ENCODE measurements around the gene ZNF605.
"Not testable (repeated sequence)": the region's sequence is repeated elsewhere in the genome, so short reads cannot be mapped to it uniquely, and the experiment has no call there.

Gene ZNF605

DNA sequence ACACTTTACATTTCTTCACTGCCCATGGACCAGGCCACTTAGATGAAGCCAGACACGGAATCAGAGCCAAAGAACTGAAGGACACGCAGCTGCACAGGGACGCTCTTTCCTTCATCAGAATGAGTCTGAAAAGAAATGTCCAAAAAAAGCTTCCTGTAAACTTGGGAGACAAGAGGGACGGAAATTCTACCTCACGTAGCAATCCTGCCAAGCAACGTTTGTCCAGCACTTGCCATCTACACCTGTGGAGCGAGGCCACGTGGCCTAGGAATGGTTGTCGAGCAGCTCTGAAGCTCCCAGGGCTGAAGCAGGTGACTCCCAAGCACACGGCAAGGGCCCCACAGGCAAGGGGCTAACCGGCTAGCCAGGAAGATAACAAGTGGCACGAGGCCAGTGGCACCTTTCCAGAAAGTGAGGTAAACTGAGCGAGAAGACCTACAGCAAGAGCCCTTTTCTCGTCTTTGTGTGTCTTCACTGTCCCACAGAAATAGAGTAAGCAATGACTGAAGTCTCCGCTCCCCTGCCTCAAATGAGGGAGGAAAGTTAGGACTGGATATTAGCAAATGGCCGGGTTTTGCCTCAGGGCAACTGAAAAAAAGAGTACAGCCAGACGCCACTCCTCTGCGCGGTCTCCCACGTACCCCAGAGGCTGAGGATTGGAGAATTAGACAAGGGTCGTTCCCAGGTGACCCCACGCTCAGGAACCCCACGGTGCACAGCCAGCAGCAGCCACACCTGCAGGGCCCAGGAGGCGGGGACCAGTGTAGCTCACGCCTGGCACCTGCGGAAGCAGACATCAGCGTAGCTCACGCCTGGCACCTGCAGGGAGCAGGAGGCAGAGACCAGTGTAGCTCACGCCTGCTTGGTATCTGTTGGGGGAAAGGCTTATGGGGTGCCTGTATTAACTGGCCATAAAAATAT, 7.7 kb downstream of the ZNF605 start:
- DNase-seq, result no peak

DNA sequence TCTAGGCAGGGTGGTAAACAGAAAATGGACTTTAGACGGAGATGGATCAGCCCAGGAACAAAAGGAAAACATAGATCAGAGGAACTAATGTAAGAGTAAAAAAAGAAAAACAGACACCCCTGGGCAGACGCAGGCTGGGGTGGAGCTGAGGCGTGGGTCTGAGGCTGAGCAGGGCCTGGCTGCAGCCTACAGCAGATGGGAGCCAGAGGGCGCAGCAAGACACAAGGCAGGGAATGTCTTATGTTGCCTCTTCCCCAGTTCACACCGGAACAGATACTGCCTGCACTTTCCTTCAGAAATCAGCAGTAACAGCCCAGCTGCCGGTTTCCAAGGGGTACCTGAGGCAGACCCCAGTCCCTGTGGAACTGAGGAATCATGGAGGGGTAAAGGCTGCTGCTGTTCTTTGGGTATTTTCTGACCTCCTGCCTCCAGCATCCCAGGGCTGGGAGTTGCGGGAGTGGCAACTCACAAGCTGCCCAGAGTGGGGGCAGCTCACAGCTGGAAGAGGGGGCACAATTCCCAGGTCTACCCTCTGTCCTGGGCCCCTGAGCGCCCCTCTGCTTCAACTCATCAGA, 9.8 kb downstream of the ZNF605 start:
- no peak for DNase-seq

DNA sequence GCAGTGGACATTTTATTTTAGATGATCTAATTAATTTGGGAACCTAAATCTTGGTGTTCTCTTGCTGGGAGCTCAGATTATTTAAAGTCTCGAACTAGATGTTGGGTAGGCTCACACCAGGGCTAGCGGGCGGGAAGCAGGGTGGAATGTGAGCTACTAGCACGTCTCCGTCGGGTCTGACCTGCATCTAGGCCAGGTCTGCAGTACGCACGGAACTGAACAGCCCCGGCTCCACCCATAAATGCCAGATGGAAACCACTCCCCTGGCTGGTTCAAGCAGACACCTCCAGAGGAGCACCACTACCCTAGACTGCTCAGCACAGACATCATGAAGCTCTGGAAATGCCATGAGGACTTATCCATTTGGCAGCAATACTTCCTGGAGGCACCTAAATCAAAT, 10.3 kb downstream of the ZNF605 start:
- DNase-seq, result no peak

DNA sequence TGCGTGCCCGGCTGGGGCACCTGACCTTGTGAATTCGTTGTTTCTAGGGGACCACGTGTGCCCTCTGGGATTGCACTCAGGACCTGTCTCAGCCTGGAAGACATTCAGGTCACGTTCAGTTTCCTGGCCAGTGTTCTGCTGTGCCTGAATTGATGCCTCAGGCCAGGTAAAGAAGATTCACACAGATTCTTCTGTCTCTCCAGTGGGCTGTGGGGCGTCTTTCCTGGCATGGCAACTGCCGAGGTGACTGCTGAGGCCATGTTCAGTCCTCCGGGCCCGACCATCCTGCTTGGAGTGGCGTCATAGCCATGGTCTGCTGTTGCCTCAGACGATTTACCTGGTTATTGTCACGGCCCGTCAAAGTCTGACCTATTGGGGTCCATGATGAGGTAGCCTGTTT, 13.5 kb downstream of the ZNF605 start:
- no peak for DNase-seq

DNA sequence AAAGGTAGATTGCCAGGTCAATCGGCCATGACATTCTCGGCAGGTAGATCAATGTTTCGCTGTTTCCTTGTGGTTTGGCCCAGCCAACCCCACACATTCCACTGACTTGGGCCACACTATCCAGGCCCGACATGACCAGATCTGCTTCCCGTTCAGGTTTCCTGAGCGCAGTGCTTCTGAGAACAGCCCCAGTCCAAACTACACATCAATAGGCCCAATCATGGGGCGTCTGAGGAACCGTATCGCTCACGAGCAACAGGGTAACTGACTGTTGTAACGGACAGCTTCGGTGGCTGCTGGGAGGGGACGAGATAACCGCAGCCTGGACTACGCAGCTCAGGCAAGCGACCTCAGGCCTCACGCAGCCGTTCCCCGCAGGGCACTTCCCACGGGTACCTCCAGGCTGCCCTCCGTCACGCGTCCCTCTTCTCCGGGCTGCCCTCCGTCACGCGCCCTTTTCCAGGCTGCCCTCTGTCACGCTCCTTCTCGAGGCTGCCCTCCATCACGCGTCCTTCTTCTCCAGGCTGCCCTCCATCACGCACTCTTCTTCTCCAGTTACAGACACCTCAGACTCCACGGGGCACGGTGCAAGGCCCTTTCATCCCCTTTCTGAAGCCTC, 14.7 kb downstream of the ZNF605 start:
- no peak for DNase-seq

DNA sequence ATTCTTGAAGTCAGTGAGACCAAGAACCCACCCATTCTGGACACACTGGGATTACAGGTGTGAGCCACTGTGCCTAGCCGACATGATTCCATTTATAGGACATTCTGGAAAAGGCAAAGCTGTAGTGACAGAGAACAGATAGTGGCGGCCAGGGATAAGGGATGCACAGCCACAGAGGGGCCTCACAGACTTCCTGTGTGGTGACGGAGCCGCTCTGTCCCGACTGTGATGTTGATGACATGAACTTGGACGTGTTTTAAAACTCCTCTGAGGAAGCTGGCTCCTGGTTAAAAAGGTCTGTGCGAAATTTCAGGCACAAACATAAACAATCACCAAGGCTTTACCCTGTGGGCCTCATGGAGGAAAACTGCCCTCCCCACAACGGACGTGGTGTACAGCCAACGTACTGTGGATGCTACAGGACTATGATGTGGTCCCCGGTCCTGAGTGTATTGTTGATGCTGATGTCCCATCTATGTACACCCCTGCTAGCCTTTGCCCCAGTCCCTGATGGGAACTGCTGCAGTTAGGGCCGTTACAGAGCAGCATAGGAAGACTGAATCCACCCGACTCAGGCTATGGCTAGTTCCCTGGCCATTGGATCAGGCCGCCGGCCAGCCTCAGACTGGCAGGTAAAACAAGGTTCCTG, 15.9 kb downstream of the ZNF605 start:
- DNase-seq, result no peak

DNA sequence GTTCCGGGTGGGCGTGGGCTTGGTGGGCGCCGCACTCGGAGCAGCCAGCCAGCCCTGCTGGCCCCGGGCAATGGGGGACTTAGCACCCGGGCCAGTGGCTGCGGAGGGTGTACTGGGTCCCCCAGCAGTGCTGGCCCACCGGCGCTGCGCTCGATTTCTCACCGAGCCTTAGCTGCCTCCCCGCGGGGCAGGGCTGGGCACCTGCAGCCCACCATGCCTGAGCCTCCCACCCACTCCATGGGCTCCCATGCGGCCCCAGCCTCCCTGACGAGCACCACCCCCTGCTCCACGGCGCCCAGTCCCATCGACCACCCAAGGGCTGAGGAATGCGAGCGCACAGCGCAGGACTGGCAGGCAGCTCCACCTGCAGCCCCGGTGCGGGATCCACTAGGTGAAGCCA, 17.3 kb downstream of the ZNF605 start:
- not testable (repeated sequence) for DNase-seq

DNA sequence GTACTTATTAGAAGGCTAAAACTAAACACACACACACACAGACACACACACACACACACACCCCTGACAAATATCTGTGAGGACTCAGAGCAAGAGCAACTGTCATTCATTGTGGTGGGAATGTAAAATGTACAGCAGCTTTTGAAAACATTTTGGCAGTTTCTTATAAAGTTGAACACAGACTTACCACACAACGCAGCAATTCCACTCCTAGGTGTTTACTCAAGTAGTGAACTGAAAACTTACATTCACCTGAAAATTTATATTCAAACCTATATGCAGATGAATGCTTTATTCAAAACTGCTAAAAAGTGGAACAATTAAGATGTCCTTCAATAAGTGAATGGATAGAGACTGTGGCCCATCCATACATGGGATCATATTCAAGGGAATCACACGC, 18.6 kb downstream of the ZNF605 start:
- DNase-seq, result no peak

DNA sequence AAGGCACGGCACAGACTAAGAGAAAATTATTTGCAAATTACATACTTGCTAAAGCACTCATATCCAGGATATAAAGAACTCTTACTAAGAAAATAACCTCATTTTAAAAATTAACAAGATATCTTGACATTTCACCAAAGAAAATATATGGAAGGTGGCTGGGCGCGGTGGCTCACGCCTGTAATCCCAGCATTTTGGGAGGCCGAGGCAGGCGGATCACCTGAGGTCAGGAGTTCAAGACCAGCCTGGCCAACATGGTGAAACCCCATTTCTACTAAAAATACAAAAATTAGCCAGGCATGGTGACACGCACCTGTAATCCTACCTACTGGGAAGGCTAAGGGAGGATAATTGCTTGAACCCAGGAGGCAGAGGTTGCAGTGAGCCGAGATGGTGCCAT, 19.2 kb downstream of the ZNF605 start:
- not testable (repeated sequence) for DNase-seq

DNA sequence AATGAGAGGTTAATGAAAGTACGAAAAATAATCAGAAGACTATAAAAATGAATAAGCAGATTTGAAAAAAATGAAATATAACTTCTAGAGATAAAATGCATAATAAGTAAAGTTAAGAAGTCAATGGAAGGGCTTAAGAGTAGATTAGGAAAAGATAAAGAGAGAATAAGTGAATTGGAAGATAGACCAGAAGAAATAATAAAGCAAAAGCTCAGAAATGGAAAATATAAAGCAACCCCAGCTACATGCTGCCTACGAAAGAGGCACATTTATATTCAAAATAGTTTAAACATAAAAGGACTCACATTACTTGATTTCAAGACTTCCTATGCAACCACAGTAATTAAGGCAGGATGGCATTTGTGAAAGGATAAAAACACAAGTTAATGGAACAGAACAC, 19.9 kb downstream of the ZNF605 start:
- no peak for DNase-seq

DNA sequence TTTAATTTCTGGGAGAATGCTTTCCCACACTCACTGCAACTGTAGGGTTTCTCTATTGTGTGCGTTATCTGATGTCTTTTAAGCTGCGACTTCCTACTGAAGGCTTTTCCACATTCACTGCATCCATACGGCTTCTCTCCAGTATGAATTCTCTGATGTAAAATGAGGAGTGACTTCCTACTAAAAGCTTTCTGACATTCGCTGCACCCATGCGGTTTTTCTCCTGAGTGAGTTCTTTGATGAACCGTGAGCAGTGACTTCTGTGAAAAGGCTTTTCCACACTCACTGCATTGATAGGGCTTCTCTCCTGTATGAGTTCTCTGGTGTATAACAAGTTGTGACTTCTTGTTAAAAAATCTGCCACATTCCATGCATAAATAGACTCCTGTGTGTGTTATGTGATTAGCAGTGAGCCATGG, 29.7 kb downstream of the ZNF605 start:
- no peak for DNase-seq

DNA sequence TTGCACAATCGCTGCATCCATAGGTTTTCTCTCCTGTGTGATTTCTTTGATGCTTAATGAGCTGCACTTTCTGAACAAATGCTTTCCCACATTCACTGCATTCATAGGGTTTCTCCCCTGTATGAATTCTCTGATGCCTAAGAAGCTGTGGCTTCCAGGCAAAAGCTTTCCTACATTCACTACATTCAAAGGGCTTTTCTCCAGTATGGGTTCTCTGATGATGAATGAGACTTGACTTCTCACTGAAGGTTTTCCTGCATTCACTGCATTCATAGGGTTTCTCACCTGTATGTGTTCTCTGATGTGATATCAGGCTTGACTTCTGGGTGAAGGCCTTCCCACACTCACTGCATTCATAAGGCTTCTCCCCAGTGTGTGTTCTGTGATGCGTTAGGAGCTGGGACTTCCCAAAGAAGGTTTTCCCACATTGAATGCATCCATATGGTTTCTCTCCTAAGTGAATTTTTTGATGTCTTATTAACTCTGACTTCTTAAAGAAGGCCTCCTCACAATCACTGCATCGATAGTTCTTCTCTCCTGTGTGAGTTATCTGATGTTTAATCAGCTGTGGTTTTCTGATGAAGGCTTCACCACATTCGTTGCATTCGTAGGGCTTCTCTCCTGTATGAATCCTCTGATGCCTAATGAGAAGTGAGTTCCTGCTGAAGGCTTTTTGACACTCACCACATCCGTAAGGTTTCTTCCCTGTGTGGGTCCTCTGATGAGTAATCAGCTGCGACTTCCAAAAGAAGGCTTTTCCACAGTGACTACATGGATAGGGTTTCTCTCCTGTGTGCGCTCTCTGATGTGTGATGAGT, 30.3 kb downstream of the ZNF605 start:
- DNase-seq, result no peak

DNA sequence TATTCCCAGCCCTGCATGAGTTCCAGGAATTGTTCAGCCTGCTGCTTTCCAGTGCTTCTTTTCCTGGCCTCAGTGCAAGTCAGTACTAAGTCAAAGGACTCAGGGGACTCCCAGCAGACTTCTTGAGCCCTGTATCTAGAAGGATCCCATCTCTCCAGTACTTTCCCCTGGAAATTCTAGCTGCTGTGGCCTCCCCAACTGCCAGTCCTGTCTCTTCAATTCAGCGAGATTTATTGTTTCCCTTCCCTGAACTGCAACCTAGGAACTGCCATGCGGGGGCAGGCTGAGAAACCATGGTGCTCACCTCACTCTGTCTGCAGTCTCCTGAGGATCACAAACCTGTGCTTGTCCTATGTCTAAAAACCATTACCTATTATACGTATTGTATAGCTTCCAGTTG, 31.8 kb downstream of the ZNF605 start:
- no peak for DNase-seq

DNA sequence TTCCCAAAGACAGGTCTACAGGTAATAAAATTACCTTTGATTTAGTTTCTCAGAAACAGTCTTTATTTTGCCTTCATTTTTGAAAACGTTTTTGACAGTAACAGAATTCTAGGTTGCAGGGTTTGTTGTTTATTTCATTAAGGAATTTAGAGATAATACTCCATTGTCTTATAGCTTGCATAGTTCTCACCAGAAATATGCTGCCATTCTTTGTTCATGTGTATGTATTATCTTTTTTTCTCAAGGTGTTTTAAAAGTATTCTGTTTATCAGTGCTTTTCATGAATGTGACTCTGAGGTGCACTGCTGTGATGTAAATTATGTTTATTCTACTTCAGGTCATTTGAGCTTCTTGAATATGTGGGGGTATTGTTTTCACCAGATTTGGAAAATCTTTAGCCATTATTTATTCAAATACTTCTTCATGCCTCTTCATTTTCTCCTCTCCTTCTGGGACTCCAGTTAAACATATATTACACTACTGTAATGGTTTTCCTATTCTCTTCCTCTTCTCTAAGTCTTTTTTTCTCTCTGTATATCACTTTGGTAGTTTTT, 32.7 kb downstream of the ZNF605 start:
- DNase-seq, result no peak

DNA sequence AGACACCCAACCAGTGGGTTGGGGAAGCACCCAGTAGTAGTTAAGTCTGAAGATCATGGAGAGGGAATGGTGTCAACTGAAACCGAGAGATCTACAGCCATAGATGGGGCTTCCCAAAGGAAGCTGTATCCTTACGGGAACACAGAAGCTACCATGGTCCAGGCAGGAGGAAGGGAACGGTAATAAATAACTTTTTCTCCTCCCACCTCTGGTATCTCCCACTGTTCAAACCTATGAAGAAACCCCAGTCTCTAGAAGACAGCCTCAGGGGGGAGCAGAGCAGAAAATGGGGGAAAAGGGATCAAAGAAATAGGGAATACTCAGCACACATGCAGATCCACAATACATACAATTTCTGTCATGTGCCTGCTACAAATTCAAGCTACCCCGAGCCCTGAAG, 33.4 kb downstream of the ZNF605 start:
- DNase-seq, result no peak

DNA sequence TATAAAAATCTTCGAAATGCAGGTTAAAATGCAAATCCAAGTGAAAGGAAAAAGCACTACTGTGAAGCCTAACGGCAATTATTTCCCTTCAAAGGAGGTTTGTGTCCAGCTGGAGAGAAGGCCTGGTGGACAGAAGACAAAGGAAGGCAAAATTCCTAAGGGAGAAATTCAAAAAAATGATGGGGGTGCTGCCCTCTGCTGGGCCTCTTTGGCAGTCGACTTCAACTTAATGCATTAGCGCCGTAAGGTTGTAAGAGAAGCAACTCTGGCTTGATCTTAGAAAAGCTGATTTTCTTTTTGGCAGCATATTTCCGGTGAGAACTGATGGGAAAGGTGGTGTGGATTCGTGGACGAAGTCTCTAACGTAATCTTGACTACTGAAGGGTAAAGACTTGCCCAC, 34.4 kb downstream of the ZNF605 start:
- no peak for DNase-seq

DNA sequence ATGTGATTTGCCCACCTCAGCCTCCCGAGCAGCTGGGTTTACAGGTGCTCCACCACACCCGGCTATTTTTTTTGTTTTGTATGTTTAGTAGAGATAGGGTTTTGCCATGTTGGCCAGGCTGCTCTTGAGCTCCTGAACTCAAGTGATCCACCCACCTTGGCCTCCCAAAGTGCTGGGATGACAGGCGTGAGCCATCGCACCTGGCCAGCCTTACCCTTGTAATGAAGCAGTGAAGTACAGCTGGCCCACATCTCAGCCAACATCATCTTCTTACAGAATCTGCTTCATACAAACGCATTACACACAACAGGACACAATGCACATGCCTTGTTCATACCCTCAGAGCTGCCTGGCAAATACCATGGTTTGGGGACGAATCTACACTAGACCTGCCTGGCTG, 37.4 kb downstream of the ZNF605 start:
- DNase-seq, result no peak

DNA sequence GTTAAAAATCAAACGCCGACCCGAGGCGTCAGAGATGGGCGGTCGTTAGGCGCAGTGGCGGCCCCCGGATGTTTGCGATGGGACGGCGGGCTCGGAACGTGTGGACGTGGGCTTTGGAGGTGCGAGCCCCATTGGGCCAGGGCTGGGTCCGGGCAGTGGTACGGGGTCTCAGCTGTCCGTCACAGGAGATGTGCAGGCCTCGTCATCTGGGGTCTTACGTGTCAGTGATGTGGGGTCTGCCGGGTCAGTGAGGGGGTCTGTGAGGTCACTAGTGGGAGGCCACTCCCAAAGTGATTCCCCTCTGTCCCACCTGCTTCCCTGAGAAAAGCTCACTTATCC, 47.1 kb downstream of the ZNF605 start:
- no peak for DNase-seq

DNA sequence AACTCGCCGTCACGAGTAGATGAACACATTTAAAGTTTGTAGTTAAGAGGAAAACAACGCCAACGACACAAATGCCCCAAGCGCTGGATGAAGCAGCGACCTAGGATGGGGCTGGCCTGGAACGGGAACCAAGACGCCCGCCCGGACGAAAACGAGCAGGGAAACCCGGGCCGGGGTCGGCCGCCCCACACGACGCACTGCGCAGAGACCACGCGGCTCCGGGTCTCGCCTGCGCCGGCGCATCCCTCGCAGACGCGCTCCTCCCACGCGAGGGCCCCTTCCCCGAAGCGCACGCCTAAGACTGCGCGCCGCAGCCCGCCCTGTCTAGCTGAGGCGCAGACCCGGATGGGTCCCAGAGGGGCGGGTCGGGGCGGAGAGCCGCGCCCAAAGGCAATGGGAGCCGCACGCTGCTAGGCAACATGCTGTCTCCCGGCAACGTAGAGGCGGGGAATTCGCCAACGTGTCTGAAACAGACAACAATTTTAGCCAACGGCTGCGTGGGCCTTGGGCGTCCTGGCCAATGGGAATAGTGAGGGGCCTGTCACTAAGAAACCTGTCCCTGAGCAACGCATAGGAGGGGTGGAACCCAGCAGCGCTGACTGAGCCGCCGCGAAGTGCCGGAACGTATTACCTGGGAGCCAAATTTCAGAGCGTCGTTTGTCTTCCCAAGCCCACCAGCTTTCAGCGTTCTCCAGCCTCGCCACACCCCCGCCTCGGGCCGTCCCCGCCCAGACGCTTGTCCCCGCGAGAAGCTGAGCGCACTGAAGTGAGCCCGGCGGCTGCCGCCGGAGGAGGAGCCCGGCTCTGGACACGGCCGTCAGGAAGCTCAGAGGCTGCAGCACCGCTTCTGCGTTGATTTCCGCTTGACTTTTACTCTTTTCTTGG, 47.7 kb downstream of the ZNF605 start:
- peak; percentile 82 to 94 for DNase-seq

DNA sequence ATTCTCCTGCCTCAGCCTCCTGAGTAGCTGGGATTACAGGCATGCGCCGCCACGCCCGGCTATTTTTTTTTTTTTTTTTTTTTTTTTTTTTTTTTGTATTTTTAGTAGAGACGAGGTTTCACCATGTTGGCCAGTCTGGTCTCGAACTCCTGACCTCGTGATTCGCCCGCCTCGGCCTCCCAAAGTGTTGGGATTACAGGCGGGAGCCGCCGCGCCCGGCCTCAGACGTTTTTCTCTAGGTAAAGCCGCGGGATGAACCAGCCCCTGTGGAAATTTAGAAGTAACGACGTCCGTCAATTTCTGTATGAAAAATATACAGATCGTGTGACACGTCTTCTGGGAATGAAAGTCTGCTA, 48.3 kb downstream of the ZNF605 start:
- not testable (repeated sequence) for DNase-seq

DNA sequence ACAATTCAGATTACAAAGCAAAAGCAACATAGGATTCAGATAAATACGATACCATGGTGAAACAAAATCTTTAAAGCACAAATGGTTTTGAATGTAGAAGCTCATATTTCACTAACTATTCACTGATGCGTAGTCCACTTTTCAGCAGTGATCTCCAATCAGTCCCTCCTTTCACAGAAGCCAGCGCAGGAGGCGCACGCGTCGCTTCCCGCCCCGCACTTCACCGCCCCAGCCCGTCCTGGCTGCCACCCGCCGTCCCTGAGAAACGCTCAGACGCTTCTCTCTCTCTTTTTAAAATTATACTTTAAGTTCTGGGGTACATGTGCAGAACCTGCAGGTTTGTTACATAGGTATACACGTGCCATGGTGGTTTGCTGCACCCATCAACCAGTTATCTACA, 48.9 kb downstream of the ZNF605 start:
- no peak for DNase-seq

Data from inflammatory macrophage (primary cell).